HG03175 (cell line): ENCODE data around the gene ADAMTS3.
"Not testable (repeated sequence)": the region's sequence is repeated elsewhere in the genome, so short reads cannot be mapped to it uniquely, and the experiment has no call there.

Source experiments
- ATAC-seq: cut with Tn5 transposase; IDR thresholded peaks from one replicate; pipeline ENCODE4 v1.9.1; 2021; ENCODE audit warnings: mild to moderate bottlenecking, moderate library complexity; ENCODE audit not compliant: unreplicated experiment

The ADAMTS3 gene

DNA sequence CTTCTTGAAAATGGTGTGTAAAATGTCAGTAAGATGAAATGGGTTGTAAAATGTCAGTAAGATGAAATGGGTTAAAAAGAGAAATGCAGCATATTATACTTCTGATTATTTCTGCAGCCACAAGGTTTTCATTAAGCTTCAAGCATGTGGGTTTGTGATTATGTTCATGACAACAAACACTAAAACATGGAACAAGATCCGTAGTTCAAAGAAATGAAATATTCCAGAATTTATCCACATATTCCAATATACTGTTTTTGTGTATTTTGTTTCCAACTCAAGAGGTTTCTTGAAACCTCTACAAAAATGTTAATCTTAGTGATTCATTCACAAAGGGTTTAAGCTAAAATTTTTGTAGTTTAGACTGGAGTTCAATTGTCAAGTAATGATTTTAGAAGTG, 84.0 kb downstream of the ADAMTS3 start:
- ATAC-seq: no peak

DNA sequence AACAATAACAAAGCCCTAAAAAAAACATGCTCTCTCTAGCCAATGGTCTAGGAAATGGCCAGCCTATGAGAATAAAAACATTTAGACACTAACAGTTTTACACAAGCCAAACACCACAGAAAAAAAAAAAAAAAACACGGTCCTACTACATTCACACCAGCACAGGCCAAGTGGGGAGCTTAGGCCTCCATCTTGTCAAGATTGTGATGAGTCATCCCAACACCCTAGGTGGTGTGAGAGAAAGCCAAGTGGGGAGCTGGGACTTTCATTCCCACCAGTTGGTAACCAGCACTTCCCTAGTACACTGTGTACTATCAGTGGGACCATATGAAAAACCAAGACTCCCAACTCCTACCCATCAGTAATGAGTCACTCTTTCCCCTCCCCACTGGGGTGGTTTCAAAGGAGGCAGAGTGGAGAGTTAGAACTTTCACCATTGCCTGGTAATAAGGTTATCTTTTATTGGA, 95.6 kb downstream of the ADAMTS3 start:
- no peak for ATAC-seq

DNA sequence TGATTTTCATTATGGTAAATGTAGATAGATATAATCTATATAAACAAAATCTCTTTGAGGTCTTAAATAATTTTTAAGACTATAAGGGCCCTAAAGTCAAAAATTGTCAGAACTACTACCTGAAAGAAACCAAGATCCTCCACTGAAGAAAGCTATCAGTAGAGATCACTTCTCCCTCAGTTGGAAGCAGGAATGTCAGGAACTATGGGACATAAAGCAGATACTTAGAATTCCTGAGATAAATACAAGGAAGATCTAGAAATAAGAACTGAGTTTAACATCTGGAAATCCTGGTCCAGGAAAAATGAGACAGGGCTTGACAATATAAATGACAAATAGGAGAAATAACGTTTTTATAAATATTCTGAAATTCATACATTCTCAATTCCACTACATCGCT, 97.2 kb downstream of the ADAMTS3 start:
- no peak for ATAC-seq

DNA sequence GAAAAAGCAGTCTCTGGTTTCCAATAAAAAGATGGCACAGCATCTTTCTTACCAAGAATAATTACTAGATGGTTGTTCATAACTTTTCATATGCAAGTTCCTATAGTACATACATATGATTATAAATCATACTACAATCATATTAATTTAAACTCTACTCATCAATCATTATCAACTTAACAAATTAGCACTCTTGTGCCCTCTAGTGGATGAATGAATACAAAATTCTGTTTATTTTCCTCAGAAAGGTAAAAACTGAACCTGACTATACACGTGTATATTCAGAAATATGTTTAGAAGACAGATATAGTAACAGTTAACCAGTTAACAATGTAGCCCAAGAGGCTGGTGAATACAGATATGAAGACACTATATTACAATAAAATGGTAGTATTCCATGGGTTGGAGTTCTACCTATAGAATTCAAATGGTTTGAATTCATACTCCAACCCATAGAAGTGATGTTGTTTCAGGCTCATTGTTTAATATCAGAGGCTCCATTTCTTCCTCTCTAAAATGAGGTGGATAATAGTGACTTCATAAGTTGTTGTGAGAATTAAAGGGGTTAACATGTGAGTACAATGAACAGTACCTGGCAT, 100.0 kb downstream of the ADAMTS3 start:
- ATAC-seq: no peak

DNA sequence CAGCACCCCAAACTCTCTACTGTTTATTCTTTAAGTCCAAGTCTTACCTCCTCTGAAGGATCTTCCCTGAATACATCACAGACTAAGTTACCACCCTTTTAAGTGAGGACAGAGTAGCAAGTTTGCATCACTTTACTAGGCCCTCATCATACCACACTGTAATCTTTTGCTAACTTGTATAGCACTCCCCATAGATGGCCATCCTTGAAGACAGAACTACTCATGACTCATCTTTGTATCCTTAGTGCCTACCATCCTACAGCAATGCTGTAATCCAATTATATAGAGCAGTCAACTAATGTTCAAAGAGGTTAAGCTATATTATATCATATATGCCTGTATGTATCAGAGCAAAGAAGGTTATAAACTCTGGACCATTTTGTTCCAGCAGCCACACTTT, 101.4 kb downstream of the ADAMTS3 start:
- no peak for ATAC-seq

DNA sequence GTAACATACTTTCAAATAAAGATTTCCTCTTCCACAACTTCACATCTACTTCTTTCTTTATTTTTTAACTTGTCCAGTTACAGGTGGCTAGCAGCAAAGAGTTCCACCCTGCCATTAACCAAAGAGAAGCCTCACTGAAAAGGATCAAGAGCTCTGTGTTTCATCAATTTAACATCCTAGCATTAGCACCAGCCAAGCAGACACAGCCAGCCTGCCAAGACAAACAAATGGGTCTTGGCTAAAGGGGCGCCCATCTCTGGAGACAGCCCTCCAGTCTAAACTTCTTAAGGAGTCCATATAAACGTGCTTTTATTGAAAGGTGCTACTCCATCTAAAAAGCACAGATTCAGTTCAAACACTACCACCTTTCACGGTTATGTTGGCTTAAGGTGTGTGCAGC, 105.3 kb downstream of the ADAMTS3 start:
- ATAC-seq: no peak

DNA sequence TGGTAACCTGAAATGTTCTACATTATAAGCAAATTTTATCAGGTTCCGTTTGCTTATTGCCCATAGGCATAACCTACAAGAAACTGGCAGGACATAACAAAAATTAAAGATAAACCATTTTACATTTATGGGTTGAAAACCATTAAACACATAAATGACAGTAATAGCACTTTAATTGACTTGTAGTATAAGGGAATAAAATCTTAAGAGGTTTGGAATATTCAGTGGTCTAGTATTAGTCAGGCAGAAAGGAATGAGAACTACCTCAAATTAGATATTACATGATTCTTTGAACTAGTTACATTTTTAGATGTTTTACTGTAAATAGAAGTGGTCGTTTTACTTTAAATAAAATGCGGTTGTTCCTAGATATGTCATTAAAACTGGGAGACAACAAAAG, 111.9 kb downstream of the ADAMTS3 start:
- no peak for ATAC-seq

DNA sequence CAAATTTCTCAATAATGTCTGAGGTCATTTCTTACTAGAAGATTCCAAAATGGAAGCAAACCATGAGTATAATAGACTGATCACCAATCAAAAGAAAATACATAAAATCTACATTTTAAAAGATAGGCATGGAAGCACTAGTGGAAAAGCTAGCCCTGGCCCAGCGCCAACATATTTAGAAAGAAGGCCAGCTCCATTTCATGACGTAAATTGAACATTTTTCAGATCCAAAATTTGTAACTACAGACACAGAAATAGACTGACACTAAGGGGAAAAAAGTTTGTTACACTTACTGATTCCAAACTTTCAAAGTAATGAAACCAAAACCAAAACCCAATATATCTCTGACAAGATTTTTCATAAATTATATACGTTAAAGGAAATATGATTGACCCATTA, 117.7 kb downstream of the ADAMTS3 start:
- no peak for ATAC-seq

DNA sequence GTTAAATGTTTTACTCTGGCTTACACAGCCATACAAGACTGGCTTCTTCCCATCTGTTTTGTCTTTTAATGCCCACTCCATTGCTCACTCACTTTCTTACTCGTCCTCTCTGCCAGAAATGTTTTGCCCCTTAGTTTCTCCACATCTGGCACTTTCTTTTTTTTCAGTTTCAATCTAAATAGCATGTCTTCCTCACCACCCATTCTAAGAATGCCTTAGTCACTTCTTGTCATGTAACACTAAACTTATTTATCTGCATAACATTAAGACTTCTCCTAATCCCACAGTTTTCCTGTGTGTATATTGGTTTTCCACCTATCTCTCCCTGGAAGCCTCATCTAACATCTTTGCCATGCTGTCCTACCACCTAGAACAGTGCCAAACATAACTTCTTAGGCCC, 119.3 kb downstream of the ADAMTS3 start:
- no peak for ATAC-seq

DNA sequence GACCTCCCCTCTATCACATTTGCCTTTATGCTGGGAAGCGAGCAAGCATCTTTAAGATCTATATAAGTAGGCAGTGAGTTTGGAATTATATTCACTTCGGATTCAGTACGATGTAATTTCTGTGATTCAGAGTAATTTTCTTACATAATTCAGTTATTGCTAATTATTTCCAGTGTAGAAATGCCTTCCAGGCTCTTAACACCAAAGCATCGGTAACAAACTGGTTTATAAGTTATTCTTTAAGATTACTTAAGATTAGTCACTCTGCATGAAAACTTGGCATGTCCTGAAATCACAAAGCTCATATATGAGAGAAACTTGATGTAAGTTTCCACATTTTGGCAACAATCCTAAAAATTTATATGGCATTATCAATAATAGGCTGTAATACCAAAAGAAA, 120.8 kb downstream of the ADAMTS3 start:
- no peak for ATAC-seq

DNA sequence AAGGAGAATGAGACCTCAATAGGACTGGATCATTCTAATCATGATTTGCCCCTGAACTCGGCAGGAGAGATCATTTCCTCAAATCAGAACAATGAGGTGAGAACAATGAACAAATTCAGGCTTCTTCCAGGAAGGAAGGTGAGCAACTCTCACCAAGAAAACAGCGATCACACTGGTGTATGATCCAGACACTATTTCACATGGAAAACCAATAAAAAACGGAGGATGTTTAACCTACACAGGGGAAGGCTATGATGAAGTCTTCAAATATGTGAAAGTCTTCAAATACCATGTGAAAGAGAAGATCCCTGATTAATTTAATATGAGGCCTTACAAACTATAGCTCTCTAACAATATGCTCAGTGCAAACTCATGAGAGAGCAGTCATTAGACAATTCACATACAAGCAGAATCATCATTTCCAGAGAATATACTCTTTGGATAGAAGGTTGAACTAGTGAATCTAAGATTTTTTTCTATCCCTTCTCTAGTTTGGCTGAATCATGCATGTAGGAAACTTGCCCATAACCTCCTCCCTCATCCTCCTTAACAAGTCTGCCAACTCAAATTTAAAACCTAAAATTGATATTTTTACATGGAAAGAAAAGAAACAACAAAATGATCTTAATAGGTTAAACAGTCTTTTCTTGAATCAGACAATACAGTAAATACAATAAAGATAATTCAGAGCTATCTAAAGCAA, 122.5 kb downstream of the ADAMTS3 start:
- no peak for ATAC-seq

DNA sequence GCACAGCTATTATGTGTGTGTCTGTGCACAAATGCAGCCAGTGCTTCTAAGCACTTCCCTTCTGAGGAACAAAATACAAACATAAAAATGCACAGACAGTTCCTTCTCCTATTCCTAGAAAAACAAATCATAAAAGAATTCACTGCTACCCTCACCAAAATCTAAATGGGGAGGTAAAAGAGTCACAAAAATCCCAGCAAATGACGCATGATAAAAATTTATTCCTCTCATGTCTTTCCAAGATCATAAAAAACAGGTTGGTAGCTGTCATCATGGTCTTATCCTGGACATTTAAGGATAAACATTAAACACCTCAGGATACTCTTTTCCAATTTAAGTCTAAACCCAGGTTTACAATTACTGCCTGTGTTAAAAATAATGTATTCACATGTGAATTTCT, 124.9 kb downstream of the ADAMTS3 start:
- ATAC-seq: no peak

DNA sequence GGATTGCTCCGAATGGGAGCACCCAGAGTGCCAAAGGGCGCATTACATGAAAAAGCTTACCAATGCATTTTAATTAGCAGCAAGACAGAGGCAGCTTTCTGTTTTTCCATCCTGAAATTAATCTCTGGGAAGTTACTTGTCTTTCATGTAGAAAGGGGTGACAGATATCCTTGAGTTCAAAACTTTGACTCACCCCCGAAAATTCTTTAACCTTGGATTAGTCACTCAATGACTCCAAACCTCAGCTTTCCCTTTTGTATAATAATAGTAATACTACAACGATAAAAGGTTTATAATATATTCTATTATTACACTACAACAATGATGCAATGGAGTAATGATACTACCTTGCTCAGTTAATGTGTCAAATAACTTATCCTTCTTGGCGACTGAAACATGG, 126.3 kb downstream of the ADAMTS3 start:
- ATAC-seq: no peak

DNA sequence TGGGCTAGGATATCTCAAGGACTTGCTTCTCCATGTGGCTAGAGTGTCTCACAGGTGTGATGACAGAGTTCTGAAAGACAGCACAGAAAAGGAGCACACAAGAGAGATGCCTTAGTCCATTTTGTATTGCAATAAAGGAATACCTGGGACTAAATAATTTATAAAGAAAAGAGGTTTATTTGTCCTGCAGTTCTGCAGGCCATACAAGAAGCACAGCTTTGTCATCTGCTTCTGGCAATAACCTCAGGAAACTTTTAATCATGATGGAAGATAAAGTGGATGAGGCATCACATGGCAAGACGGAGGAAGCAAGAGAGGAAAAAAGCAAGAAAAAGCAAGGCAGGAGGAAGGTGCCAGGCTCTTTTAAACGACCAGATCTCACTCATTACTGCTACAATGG, 126.9 kb downstream of the ADAMTS3 start:
- ATAC-seq: no peak

DNA sequence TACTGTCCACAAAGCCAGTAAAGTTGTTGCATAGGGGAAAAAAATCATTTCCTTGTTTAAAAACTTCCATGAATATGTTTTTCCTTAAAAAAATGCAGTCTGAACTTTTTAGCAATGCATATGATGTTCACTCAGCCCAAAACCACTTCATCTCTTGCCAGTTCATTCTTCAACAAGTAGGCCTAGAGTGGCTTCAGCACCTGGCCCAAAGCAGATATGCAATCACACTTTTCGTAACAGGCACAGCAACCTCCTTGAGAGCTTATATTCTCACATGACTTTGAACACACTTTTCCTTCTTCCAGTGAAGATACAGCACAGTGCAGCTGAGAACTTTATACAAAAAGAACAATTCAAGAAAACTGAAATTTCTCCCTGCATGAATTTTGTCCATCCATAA, 128.6 kb downstream of the ADAMTS3 start:
- ATAC-seq: no peak

DNA sequence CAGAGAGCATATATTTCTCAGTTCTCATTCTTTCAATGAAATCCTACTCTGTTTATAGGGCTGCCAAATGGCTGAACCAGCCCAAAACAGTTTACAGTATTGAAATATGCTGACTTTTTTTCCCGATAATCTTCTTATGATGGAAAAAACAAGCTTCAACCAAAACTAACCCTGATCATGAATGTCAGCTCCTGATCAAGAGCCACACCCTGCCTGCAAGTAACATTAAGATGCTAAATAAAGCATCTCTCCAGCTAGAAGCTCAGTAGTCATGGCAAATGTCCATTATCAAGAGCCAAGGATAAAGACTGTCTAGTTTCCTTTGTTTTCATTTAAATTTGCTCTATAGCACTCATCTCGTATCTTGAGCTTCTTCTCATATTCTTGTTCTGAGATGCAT, 136.0 kb downstream of the ADAMTS3 start:
- no peak for ATAC-seq

DNA sequence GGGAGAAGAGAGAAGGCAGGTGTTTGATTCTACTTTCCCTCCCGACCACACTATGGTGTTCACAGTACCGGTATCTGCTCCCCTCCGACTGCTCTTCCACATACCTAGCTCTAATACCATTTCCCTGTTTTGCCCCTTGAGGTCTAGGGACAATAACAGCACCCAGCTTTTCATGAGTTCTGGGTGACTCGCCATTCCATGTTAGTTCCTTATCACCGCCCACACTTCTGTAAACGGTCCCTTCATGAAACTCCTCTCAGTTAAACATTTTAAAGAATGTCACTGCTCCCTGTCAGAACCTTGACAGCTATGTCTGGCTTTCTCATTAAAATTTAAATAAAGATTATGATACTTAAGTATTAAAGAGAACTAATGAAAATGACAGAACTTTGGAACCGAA, 136.7 kb downstream of the ADAMTS3 start:
- ATAC-seq: no peak

DNA sequence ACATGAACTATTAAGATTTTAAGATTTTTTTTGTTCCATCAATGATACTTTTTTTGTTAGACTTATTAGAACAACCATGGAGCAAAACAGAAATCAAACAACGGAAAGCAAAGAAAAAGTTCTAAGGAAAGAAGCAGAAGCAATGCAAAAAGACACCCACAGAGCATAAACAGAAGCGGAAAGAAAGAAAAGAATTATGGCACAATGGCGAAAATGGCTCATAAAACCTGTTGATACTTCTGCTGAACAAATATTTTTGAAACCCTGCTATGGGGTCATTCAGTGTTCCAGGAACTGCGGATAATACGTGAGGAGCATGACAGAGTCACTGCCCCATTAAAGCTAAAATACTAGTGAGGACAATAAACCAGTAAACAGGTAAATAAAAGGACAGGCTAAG, 138.0 kb downstream of the ADAMTS3 start:
- ATAC-seq: no peak

DNA sequence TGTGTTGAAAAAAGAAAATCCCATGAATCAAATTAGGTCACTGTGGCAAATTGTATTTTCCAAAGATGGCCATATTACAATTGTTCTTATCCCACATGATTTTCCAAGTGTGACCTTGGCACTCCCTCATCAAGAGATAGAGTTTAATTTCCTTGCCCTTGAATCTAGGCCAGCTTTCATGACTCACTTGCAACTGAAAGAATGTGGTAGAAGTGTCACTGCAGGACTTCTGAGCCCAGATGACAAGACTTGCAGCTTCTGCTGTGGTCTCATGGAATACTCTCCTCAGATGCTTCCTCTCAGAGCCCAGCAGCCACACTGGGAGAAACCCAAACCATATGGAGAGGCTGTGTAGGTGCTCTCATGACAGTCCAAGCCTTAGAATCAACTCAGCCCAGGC, 139.0 kb downstream of the ADAMTS3 start:
- no peak for ATAC-seq

DNA sequence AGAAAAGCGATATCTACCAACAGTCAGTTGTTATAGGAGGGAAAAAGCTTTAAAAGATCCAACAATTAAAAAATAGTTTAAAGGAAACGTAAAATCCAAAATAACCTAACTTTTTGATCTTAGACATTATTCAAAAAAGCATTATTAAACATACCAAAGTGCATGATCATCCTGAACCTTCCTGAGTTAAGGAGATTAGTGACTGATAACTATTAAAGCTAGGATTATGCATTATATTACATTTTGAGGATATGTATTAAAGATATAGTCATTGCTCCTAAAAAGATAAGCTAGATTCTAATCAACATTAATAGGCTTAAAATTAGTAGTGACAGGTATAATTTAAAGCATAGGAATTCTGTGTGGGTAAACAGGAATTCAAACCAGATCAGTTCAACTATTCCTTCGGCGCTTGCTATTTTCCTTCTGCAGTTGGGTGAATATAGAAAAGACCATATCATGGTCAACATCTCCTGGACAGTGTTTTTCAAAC, 139.6 kb downstream of the ADAMTS3 start:
- no peak for ATAC-seq

DNA sequence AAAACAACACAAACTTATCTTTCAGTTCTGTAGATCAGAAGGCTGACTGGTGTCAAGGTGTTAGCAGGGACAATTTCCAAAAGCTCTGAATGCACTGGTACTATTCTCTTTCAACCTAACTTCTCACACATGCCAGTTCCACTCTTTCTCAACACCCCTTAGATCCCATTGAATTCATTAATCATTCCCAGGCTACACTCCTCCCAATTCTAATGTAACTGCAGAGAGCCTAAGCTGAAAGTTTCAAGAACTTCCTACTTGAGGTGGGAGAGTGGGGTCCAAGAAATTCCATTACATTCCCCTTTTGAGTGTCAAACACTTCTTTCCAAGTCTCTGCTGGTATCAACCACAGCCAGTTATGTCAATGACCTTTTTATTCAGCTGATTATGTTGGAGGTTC, 142.0 kb downstream of the ADAMTS3 start:
- no peak for ATAC-seq

DNA sequence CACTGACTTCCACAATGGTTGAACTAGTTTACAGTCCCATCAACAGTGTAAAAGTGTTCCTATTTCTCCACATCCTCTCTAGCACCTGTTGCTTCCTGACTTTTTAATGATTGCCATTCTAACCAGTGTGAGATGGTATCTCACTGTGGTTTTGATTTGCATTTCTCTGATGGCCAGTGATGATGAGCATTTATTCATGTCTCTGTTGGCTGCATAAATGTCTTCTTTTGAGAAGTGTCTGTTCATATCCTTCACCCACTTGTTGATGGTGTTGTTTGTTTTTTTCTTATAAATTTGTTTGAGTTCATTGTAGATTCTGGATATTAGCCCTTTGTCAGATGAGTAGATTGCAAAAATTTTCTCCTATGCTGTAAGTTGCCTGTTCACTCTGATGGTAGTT, 143.1 kb downstream of the ADAMTS3 start:
- ATAC-seq: not testable (repeated sequence)

DNA sequence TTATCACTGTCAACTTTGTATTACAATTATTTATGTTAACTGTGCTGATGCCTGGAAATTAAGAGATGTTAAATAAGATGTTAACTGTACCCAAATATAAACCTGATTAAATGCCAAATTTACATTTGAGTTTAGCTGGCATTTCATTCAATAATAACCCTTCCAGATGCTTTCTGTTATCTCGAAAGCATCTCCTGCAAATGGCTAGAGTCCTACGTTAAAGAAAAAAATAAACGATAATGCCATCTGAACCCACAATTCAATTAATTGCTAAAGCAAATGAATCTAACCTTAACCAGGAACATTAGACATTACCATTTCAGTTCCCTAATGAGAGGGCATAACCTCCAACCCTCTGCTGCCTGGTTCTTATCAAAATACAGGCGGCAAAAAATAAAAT, 145.0 kb downstream of the ADAMTS3 start:
- ATAC-seq: no peak
